Endodermal cell (in vitro differentiated cells): ENCODE data around the gene PLSCR5. TPM values are rescaled to one million over a fixed set of nuclear protein-coding genes. Genes with fewer than 3 reads are reported as not detected.

Source experiments
- DNase-seq: peaks from one replicate; pipeline ENCODE4 v3.0.0-alpha.2; 2017
- H3K27ac ChIP-seq: 2 replicates; pipeline ENCODE4 v1.5.1; 2013; ENCODE audit warnings: mild to moderate bottlenecking, low read depth, low read length, moderate library complexity
- H3K27me3 ChIP-seq: 2 replicates; pipeline ENCODE4 v1.6.1; 2013; ENCODE audit warnings: mild to moderate bottlenecking, low read length, moderate library complexity; ENCODE audit not compliant: insufficient read depth, control insufficient read depth, poor library complexity, severe bottlenecking
- H3K36me3 ChIP-seq: 2 replicates; pipeline ENCODE4 v1.7.0; 2013; ENCODE audit warnings: mild to moderate bottlenecking, low read length, moderate library complexity; ENCODE audit not compliant: control insufficient read depth, insufficient read depth
- H3K4me1 ChIP-seq: one replicate; pipeline ENCODE4 v1.7.0; 2013; ENCODE audit warnings: low read length; ENCODE audit not compliant: control insufficient read depth, insufficient read depth
- H3K4me3 ChIP-seq: 2 replicates; pipeline ENCODE4 v1.5.1; 2013; ENCODE audit warnings: mild to moderate bottlenecking, low read length, moderate library complexity
- H3K9ac ChIP-seq: 2 replicates; pipeline ENCODE4 v1.6.1; 2013; ENCODE audit warnings: mild to moderate bottlenecking, low read length, moderate library complexity; ENCODE audit not compliant: poor library complexity, severe bottlenecking; ENCODE audit errors: extremely low read depth
- H3K9me3 ChIP-seq: 2 replicates; pipeline ENCODE4 v1.6.1; 2013; ENCODE audit warnings: mild to moderate bottlenecking, low read length, moderate library complexity; ENCODE audit not compliant: control insufficient read depth
- H3K27ac Mint-ChIP-seq: 2 replicates; pipeline ENCODE4 v1.8.0; 2020; ENCODE audit warnings: mixed read lengths
- H3K27me3 Mint-ChIP-seq: 2 replicates; pipeline ENCODE4 v1.8.0; 2021; ENCODE audit warnings: mild to moderate bottlenecking, mixed read lengths; ENCODE audit not compliant: insufficient read depth
- H3K36me3 Mint-ChIP-seq: 2 replicates; pipeline ENCODE4 v1.8.0; 2020; ENCODE audit warnings: low read depth, mixed read lengths
- H3K4me1 Mint-ChIP-seq: 2 replicates; pipeline ENCODE4 v1.8.0; 2020; ENCODE audit warnings: mixed read lengths
- H3K4me3 Mint-ChIP-seq: 2 replicates; pipeline ENCODE4 v1.8.0; 2020; ENCODE audit warnings: mild to moderate bottlenecking, moderate library complexity, mixed read lengths
- H3K9me3 Mint-ChIP-seq: 2 replicates; pipeline ENCODE4 v1.8.0; 2020; ENCODE audit warnings: mild to moderate bottlenecking, mixed read lengths
- WGBS, 2 experiments: methylation state at CpG; one replicate each; pipeline versions ENCODE4 v1.1.5 to v1.1.7; 2013; ENCODE audit warnings: missing lambda C conversion rate in 2 of 2, mixed read lengths in 1 of 2; ENCODE audit not compliant: insufficient coverage in 1 of 2, insufficient read length in 1 of 2; 5-methylcytosine and 5-hydroxymethylcytosine counted together
- long read RNA-seq, 4 experiments: library from polyadenylated mRNA in 2 of 4; library from RNA in 1 of 4; library from capped mRNA in 1 of 4; stranded (forward) in 3 of 4; unstranded in 1 of 4; transcript quantifications; one replicate each; pipeline ENCODE4 v2.0.0, GENCODE V29; 2020 to 2021; ENCODE audit warnings: inconsistent platforms in 1 of 4
- polyA plus RNA-seq, 2 experiments: library from polyadenylated mRNA; stranded (reverse); fragments of 50-300 nt; gene quantifications; one replicate each; pipeline ENCODE4 v1.2.3, GENCODE V29; 2013
- total RNA-seq, 2 donors: library from RNA; stranded (reverse); fragmentation: NEBNext Ultra II Directional in 1 of 2; extraction: Animal tissue kit (Norgen Biotek cat#: 25700) in 1 of 2; gene quantifications; 2 replicates in 1 of 2; 3 replicates in 1 of 2; pipeline ENCODE4 v1.2.1, GENCODE V29; 2021
- TF ChIP-seq, protein P1 (sequence below): fragments of 200-600 bp; sonication (generic); conservative IDR thresholded peaks from 2 replicates; pipeline ENCODE4 v1.5.0; 2021; ENCODE audit warnings: antibody characterized with exemption, mild to moderate bottlenecking

The PLSCR5 gene, protein sequence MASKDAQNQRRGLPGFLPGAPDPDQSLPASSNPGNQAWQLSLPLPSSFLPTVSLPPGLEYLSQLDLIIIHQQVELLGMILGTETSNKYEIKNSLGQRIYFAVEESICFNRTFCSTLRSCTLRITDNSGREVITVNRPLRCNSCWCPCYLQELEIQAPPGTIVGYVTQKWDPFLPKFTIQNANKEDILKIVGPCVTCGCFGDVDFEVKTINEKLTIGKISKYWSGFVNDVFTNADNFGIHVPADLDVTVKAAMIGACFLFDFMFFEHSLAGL
- total RNA-seq = not detected
- polyA plus RNA-seq (2013, experiment 1 of 2) = 0.32 TPM
- 0.17 TPM for polyA plus RNA-seq (2013, experiment 2 of 2)
- long read RNA-seq, experiment 1 = 0 reads
- long read RNA-seq, experiment 2 = 0 reads
- long read RNA-seq, experiment 3 = 0 reads
- long read RNA-seq, experiment 4 = 0 reads

DNA sequence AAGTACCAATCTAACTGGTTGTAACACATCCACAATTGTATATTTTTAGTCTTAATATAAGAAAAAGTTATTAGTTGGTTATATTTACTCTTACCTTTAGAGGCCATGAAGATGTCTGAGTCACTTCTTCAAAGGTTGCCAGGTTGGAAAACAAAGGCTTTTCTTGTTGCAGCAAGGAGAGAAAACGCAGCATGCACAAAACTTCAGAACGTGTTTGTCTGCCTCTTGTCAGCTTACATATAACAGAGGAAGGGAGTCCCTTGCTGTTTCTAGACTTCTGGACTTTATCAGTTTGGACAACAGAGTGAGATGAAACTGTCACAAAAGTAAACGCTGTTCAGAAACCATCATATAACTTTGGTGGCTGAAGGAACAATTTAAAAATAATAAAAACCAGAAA lies at the start of gene PLSCR5:
Gene PLSCR5, minus strand, starts transcription at position 241 of the 400 bp plus-strand sequence. Its CDS starts 134 bp downstream, at position 107.
- Histone ChIP-seq H3K27ac (no peak within 1 kb of the TSS), H3K4me3 (no peak within 1 kb of the TSS), H3K27me3 (no peaks in the 10 kb centered on the region), H3K9ac (no peak within 1 kb of the TSS), H3K36me3 (no peaks in the 10 kb centered on the region), H3K9me3 (no peaks in the 10 kb centered on the region), H3K4me1 (no peaks in the 10 kb centered on the region)
- no peaks in the 10 kb centered on the region for H3K9me3 Mint-ChIP-seq
- TF ChIP-seq, protein P1, sequence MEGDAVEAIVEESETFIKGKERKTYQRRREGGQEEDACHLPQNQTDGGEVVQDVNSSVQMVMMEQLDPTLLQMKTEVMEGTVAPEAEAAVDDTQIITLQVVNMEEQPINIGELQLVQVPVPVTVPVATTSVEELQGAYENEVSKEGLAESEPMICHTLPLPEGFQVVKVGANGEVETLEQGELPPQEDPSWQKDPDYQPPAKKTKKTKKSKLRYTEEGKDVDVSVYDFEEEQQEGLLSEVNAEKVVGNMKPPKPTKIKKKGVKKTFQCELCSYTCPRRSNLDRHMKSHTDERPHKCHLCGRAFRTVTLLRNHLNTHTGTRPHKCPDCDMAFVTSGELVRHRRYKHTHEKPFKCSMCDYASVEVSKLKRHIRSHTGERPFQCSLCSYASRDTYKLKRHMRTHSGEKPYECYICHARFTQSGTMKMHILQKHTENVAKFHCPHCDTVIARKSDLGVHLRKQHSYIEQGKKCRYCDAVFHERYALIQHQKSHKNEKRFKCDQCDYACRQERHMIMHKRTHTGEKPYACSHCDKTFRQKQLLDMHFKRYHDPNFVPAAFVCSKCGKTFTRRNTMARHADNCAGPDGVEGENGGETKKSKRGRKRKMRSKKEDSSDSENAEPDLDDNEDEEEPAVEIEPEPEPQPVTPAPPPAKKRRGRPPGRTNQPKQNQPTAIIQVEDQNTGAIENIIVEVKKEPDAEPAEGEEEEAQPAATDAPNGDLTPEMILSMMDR = no peak
- H3K36me3 Mint-ChIP-seq = no peaks in the 10 kb centered on the region
- no peaks in the 10 kb centered on the region for H3K4me1 Mint-ChIP-seq
- no peak within 1 kb of the TSS for H3K27ac Mint-ChIP-seq
- H3K4me3 Mint-ChIP-seq = no peak within 1 kb of the TSS
- H3K27me3 Mint-ChIP-seq = no peaks in the 10 kb centered on the region
- 68 to 88% methylated on average over 2 to 3 of the region's 3 CpGs for WGBS, 2 experiments
- no peak for DNase-seq

DNA sequence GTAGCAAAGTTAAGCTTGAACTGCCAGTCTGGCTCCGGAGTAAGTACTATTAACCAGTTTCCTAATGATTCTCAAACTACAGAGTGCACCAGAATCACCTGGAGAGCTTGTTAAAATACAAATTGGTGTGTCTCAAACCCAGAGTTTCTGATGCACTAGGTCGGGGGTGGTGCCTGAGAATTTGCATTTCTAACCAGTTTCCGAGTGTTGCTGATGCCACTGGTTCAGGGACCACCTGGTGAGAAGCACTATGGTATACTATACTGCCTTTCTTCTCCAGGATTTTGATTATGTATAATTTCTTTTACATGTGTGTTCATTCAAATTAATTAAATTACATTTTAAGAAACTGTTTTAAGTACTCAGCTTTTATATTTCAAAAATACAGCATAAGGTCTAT lies 48.8 kb upstream of the PLSCR5 start:
- Histone ChIP-seq H3K36me3 (no peaks in the 10 kb centered on the region), H3K27ac (no peak overlapping the region), H3K4me1 (no peaks in the 10 kb centered on the region), H3K4me3 (no peak overlapping the region), H3K9me3 (no peaks in the 10 kb centered on the region), H3K27me3 (no peaks in the 10 kb centered on the region), H3K9ac (no peak overlapping the region)
- Mint-ChIP-seq H3K4me1 (no peaks in the 10 kb centered on the region), H3K4me3 (no peak overlapping the region), H3K9me3 (no peaks in the 10 kb centered on the region), H3K27ac (no peak overlapping the region), H3K27me3 (no peaks in the 10 kb centered on the region), H3K36me3 (no peaks in the 10 kb centered on the region)
- peak; percentile 53 for DNase-seq
- TF ChIP-seq, protein P1 = no peak
- WGBS, 2 experiments = 57 to 72% methylated on average over 1 to 3 of the region's 3 CpGs

DNA sequence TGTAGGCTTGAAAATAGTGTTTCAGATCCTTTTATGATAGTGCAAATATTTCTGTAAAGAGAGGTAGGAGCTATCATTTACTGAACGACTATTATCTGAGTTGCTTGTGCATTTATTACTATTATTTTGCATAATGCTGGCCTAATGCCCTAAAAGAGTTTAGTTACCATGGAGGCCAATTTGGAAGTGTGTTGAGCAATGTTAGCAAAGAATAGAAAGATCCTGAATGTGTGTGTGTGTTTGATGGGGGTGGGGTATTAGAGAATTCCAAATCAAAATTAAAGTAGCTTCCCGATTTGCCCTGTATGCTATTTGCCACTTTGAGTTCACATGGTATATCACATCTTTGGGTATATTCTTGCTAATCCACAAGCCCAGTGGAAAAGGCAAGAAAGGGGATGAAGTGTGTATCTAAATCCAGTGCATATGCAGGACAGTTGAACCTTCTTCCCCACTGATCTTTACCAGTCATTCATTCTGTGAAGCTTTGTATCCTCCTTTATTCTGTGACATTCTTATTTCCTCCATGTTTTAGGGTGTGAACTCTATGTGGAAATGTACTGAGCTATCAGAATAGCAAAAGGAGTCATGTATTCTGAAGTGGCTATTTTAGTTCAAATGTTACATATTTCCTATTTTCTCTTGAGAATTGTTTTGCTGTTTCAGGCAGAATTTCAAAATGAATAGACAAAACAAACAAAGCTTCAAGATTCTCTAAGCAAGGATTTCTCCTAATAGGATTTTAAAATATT lies 45.7 kb upstream of the PLSCR5 start:
- no peak for DNase-seq
- no peaks in the 10 kb centered on the region for H3K27me3 Mint-ChIP-seq
- no peak overlapping the region for H3K9ac ChIP-seq
- H3K4me1 Mint-ChIP-seq = no peaks in the 10 kb centered on the region
- H3K27ac Mint-ChIP-seq = no peak overlapping the region
- H3K9me3 Mint-ChIP-seq = no peaks in the 10 kb centered on the region
- no peaks in the 10 kb centered on the region for H3K9me3 ChIP-seq
- no peaks in the 10 kb centered on the region for H3K36me3 Mint-ChIP-seq
- H3K4me3 ChIP-seq = no peak overlapping the region
- H3K27ac ChIP-seq = no peak overlapping the region
- H3K36me3 ChIP-seq = no peaks in the 10 kb centered on the region
- TF ChIP-seq, protein P1 = no peak
- H3K27me3 ChIP-seq = no peaks in the 10 kb centered on the region
- 91 to 100% methylated on average over 1 to 2 of the region's 2 CpGs for WGBS, 2 experiments
- no peak overlapping the region for H3K4me3 Mint-ChIP-seq
- H3K4me1 ChIP-seq = no peaks in the 10 kb centered on the region
